HG03558 (cell line): ENCODE results near the gene FBRSL1.
"Not testable (repeated sequence)": the region's sequence is repeated elsewhere in the genome, so short reads cannot be mapped to it uniquely, and the experiment has no call there.

Experiments
- ATAC-seq: cut with Tn5 transposase; IDR thresholded peaks from one replicate; pipeline ENCODE4 v1.9.1; 2021; ENCODE audit warnings: moderate number of reproducible peaks; ENCODE audit not compliant: unreplicated experiment; ENCODE audit errors: extremely low read depth

FBRSL1 gene

GRCh38 chr12:132489602-132490266 is at the start of gene FBRSL1:
TSS of gene FBRSL1 (plus strand) at chr12:132490151.
- ATAC-seq = peak; percentile 43

GRCh38 chr12:132440420-132440819 is 49.5 kb upstream of the FBRSL1 start:
- ATAC-seq = not testable (repeated sequence)

- no peak for ATAC-seq
Observed at GRCh38 chr12:132441871-132442863, 47.8 kb upstream of the FBRSL1 start.

- ATAC-seq = no peak
Observed at GRCh38 chr12:132443091-132443490, 46.9 kb upstream of the FBRSL1 start.

GRCh38 chr12:132444283-132444682 is 45.7 kb upstream of the FBRSL1 start:
- ATAC-seq = no peak

GRCh38 chr12:132444957-132445883 is 44.7 kb upstream of the FBRSL1 start:
- ATAC-seq = no peak

GRCh38 chr12:132445884-132446632 is 43.9 kb upstream of the FBRSL1 start:
- no peak for ATAC-seq

- ATAC-seq = no peak
Observed at GRCh38 chr12:132446633-132447326, 43.2 kb upstream of the FBRSL1 start.

GRCh38 chr12:132447327-132447720 is 42.6 kb upstream of the FBRSL1 start:
- ATAC-seq = no peak

GRCh38 chr12:132447731-132448462 is 42.1 kb upstream of the FBRSL1 start:
- ATAC-seq = no peak

- ATAC-seq = no peak
Observed at GRCh38 chr12:132448463-132448820, 41.5 kb upstream of the FBRSL1 start.

GRCh38 chr12:132449565-132450417 is 40.2 kb upstream of the FBRSL1 start:
- ATAC-seq = no peak

- no peak for ATAC-seq
Observed at GRCh38 chr12:132450418-132451171, 39.4 kb upstream of the FBRSL1 start.

GRCh38 chr12:132451172-132451835 is 38.6 kb upstream of the FBRSL1 start:
- ATAC-seq = no peak

- no peak for ATAC-seq
Observed at GRCh38 chr12:132451836-132452195, 38.1 kb upstream of the FBRSL1 start.

- no peak for ATAC-seq
Observed at GRCh38 chr12:132452596-132453350, 37.2 kb upstream of the FBRSL1 start.
